Measurements from ENCODE around the gene IL17REL. TPM values are rescaled to one million over a fixed set of nuclear protein-coding genes. Genes with fewer than 3 reads are reported as not detected.
A peak's percentile ranks its signal among the peaks of the same experiment; 100 is the strongest.

IL17REL gene
- total and polyA plus RNA-seq, 2 of the 13 experiments (the other 11 are each of a cell fraction or from before 2014, with no cell fraction given): not detected

GRCh38 chr22:49970528-49971231 is 41.9 kb downstream of the IL17REL start (continued):
- no peak; the same call in 1 of the 2 replicates for TF ChIP-seq ZNF225 (CRISPR knock-in tag; IDR thresholded peaks at IDR 0.05)
- TF ChIP-seq EP300 (IDR thresholded peaks at IDR 0.05; ENCODE audit: low read depth in 2 of 2, low read length in 2 of 2): peak; percentile 42 to 87; a peak in 3 of 4 replicates
- TF ChIP-seq EP300 (CRISPR knock-in tag; IDR thresholded peaks at IDR 0.05; ENCODE audit: borderline replicate concordance): peak; percentile 94
- no peak for TF ChIP-seq ZSCAN5A (CRISPR knock-in tag; IDR thresholded peaks at IDR 0.05; ENCODE audit: borderline replicate concordance)
- peak; percentile 87; the same call in 1 of the 2 replicates for TF ChIP-seq ZNF264 (CRISPR knock-in tag; IDR thresholded peaks at IDR 0.05)
- peak; percentile 76; the same call in 1 of the 2 replicates for TF ChIP-seq ZNF276 (CRISPR knock-in tag; IDR thresholded peaks at IDR 0.05; ENCODE audit: low read depth)
- TF ChIP-seq ZNF337 (CRISPR knock-in tag; IDR thresholded peaks at IDR 0.05; ENCODE audit: borderline replicate concordance, low read depth): no peak
- TF ChIP-seq ARID5B (CRISPR knock-in tag; IDR thresholded peaks at IDR 0.05): peak; percentile 87
- no peak for TF ChIP-seq STAT5B (CRISPR knock-in tag; IDR thresholded peaks at IDR 0.05)
- TF ChIP-seq NKX3-1 (CRISPR knock-in tag; IDR thresholded peaks at IDR 0.05): peak; percentile 61; the same call in 1 of the 2 replicates
- TF ChIP-seq PCBP2 (optimal IDR thresholded peaks at IDR 0.05; ENCODE audit: low read depth, low read length, poor library complexity, severe bottlenecking): no peak
- peak; percentile 90 for TF ChIP-seq USF2 (IDR thresholded peaks at IDR 0.05; ENCODE audit: low read depth, low read length)
- peak; percentile 89; the same call in 1 of the 2 replicates for TF ChIP-seq USF2 (CRISPR knock-in tag; IDR thresholded peaks at IDR 0.05; ENCODE audit: borderline replicate concordance)
- TF ChIP-seq SALL1 (CRISPR knock-in tag; IDR thresholded peaks at IDR 0.05): peak; percentile 95
- TF ChIP-seq THRA (CRISPR knock-in tag; IDR thresholded peaks at IDR 0.05; ENCODE audit: borderline replicate concordance): peak; percentile 70; the same call in 1 of the 2 replicates
- TF ChIP-seq NFYB (CRISPR knock-in tag; IDR thresholded peaks at IDR 0.05): no peak
- peak; percentile 94 for TF ChIP-seq MXD3 (CRISPR knock-in tag; IDR thresholded peaks at IDR 0.05)

Measured in HepG2 (cell line).